Measurements from ENCODE around the gene EDC3. TPM values are rescaled to one million over a fixed set of nuclear protein-coding genes. Genes with fewer than 3 reads are reported as not detected.

EDC3 gene
- total RNA-seq, 1 donor from 2014 or later = 31.5 TPM

DNA sequence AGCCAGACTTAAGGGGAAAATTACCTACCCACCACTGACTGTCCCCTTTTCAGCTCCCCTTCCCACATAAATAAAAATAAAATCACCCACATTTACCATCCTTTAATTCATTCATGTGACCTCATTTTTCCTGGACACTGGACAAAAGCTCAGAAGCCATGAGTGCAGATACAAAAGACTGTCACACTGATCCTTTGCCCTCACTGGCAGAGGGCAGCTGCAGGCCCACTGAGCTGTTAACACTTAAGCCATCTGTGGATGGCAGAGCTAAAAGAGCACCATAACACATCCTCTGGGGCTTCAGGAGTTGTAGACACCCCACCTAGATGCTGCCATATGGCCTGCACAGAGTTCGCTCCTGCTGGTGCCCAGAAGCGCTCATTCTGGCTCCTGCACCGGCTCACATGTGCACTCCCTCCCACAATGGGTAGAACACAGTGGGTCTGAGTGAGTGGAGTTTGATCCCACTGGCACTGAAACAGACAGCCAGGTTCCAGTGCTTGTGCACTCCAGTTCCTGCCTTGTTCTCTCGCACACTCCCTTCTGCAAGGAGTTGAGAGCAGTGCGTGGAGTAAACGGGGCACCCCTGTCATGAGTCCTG, 38.8 kb downstream of the EDC3 start:
- ATAC-seq (peak; percentile 22), DNase-seq (no peak)
- Histone ChIP-seq H3K4me1 (peaks cover 31% of the 10 kb centered on the region), H3K36me3 (no peaks in the 10 kb centered on the region), H3K27ac (no peak overlapping the region), H3K4me3 (no peak overlapping the region), H3K9me3 (no peaks in the 10 kb centered on the region), H3K27me3 (no peaks in the 10 kb centered on the region)
- TF ChIP-seq, protein P1, sequence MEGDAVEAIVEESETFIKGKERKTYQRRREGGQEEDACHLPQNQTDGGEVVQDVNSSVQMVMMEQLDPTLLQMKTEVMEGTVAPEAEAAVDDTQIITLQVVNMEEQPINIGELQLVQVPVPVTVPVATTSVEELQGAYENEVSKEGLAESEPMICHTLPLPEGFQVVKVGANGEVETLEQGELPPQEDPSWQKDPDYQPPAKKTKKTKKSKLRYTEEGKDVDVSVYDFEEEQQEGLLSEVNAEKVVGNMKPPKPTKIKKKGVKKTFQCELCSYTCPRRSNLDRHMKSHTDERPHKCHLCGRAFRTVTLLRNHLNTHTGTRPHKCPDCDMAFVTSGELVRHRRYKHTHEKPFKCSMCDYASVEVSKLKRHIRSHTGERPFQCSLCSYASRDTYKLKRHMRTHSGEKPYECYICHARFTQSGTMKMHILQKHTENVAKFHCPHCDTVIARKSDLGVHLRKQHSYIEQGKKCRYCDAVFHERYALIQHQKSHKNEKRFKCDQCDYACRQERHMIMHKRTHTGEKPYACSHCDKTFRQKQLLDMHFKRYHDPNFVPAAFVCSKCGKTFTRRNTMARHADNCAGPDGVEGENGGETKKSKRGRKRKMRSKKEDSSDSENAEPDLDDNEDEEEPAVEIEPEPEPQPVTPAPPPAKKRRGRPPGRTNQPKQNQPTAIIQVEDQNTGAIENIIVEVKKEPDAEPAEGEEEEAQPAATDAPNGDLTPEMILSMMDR (IDR thresholded peaks at IDR 0.05) = no peak
- intact Hi-C loops (cut with DNase I) = no loop called here

DNA sequence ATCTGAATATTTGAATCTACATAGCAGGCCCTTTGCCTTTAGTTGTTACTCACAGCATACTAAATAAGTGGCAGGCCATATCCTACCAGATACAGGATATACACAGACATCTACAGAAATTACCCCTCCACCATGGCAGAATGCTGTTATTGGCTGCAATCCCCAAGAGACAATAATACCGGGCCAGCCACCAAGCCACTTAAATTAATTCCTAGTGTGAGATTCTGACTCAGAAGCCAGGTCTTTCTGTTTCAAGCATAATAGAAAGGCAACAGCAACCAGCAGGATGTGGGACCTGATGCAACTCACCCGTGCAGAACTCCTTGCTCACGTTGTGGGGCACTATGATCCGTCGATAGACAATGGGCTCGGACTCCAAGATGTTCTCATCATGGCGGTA, 40.4 kb downstream of the EDC3 start:
- H3K9me3 ChIP-seq = no peaks in the 10 kb centered on the region
- DNase-seq (no peak), ATAC-seq (no peak)
- intact Hi-C loops (cut with DNase I) = no loop called here
- TF ChIP-seq, protein P1 (IDR thresholded peaks at IDR 0.05) = no peak
- H3K4me1 ChIP-seq = peaks cover 39% of the 10 kb centered on the region
- no peak overlapping the region for H3K4me3 ChIP-seq
- H3K27me3 ChIP-seq = no peaks in the 10 kb centered on the region
- H3K27ac ChIP-seq = no peak overlapping the region
- H3K36me3 ChIP-seq = no peaks in the 10 kb centered on the region

DNA sequence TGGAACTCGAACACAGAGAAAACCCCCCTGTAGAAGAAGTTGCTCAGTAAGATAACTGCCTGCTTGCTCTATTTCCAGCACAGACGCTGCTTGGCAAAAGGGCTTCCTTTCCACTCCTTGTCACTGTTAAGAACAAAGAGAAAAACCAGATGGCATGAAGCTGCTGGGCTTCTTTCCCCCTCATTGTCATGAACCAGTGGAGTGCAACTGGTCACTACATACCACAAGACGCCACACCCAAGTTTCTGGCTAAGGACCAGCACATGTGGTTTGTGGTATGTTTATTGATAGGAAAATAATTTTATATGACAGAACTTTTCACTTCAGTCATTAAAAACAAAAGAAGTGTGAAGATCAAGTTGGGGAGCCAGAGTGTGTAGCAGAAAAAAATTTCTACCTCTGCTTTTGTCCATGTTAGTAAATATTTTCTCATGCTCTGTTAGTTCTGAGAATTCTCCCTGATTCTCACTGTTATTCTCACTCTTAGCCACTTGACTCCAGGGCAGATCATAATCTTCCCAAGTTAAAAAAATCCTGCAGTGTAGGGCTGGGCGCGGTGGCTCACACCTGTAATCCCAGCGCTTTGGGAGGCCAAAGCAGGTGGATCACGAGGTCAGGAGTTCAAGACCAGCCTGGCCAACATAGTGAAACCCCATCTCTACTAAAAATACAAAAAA, 42.3 kb downstream of the EDC3 start:
- Histone ChIP-seq H3K27ac (peak overlapping the region; percentile 32), H3K4me1 (peaks cover 39% of the 10 kb centered on the region), H3K27me3 (no peaks in the 10 kb centered on the region), H3K36me3 (no peaks in the 10 kb centered on the region), H3K9me3 (no peaks in the 10 kb centered on the region), H3K4me3 (no peak overlapping the region)
- ATAC-seq (peak; percentile 60), DNase-seq (no peak)
- TF ChIP-seq, protein P1 (IDR thresholded peaks at IDR 0.05) = no peak
- intact Hi-C loops (cut with DNase I) = no loop called here

DNA sequence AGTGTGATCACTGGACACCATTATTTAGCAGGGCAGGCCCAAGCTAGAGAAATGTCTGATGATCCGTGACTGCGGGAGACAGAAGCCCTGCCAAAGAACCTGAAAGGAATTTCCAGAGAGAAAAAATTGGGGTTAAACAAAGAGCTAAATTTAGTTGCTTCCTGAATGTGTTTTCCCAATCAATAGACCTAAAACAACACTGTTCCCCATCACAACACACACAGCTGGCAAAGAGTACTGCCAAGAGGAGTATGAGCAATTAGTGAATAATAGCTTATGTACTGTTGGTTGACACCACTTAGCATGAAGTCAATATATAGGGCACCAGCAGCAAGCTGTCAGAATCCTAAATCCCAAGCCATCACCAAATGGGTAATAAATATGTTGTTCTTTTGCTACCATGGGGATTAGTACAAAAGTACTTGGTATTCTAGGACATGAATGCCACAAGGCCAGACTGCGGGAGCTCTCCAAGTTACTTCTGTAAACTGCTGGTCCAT, 44.5 kb downstream of the EDC3 start:
- H3K27me3 ChIP-seq = no peaks in the 10 kb centered on the region
- intact Hi-C loops (cut with DNase I) = no loop called here
- H3K27ac ChIP-seq = no peak overlapping the region
- no peak for ATAC-seq
- no peak overlapping the region for H3K4me3 ChIP-seq
- TF ChIP-seq, protein P1 (IDR thresholded peaks at IDR 0.05) = no peak
- H3K36me3 ChIP-seq = no peaks in the 10 kb centered on the region
- DNase-seq = no peak
- H3K9me3 ChIP-seq = no peaks in the 10 kb centered on the region
- H3K4me1 ChIP-seq = peaks cover 40% of the 10 kb centered on the region

DNA sequence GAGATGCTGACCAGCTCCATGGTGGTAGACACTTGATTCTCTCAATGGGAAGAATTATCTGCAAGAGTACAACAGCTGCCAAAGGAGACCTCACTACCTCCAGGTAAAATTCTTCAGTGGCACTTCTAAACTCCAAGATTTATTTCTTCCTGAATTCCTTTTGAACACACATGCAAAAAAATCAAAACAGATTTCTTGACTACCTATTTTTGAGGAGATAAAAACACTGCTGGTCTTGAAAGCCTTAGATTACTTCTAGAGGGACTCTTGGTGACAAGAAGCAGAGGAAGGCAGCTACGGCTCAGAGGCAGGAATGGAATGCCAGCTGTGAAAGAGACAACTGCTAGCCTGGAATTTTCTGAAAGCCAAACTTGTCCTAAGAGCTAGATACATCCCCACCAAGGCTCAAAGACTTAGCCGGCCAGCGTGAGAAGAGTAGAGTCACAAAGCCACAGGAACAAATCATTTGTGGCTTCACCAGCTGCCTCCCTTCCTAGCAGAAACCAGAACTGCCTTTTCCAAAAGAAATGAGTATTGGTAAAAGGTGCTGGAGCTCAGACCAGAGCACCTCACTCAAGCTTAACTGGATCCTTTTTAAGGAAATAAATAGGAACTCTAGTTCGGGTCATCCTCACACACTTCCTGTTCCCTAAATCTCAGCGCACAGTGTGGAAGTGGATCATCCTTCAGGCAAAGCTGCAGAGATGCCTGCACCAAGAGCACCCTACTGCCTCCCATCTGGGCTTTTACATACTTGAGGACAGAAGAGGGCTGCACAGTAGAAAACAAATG, 47.6 kb downstream of the EDC3 start:
- DNase-seq = no peak
- Histone ChIP-seq H3K4me1 (peaks cover 30% of the 10 kb centered on the region), H3K36me3 (no peaks in the 10 kb centered on the region), H3K9me3 (no peaks in the 10 kb centered on the region), H3K4me3 (no peak overlapping the region), H3K27ac (no peak overlapping the region), H3K27me3 (no peaks in the 10 kb centered on the region)
- no peak for ATAC-seq
- intact Hi-C loops (cut with DNase I) = no loop called here
- TF ChIP-seq, protein P1 (IDR thresholded peaks at IDR 0.05) = no peak

Data from upper lobe of right lung (tissue), 1 donor.